Activated CD8-positive, alpha-beta memory T cell treated with anti-CD3 and anti-CD28 coated beads, Interleukin-2, amount 50 U/mL, for 48 hours (primary cell): Measurements from ENCODE around the gene FRMD4A.
"Not testable (repeated sequence)": the region's sequence is repeated elsewhere in the genome, so short reads cannot be mapped to it uniquely, and the experiment has no call there.

Experiments used
- DNase-seq: peaks from one replicate; pipeline ENCODE4 v3.0.0-alpha.2; 2020

Gene FRMD4A

GRCh38 chr10:13767676-13768178 is 563.0 kb downstream of the FRMD4A start:
- no peak for DNase-seq

GRCh38 chr10:13767148-13767547 is 563.6 kb downstream of the FRMD4A start:
- not testable (repeated sequence) for DNase-seq

- DNase-seq: no peak
Measured at GRCh38 chr10:13765641-13766341, 564.9 kb downstream of the FRMD4A start.

GRCh38 chr10:13761490-13762091 is 569.1 kb downstream of the FRMD4A start:
- DNase-seq: no peak

- no peak for DNase-seq
Measured at GRCh38 chr10:13759168-13759567, 571.6 kb downstream of the FRMD4A start.

GRCh38 chr10:13758756-13759155 is 572.0 kb downstream of the FRMD4A start:
- DNase-seq: no peak

GRCh38 chr10:13758312-13758711 is 572.4 kb downstream of the FRMD4A start:
- DNase-seq: no peak

GRCh38 chr10:13754277-13754676 is 576.4 kb downstream of the FRMD4A start:
- DNase-seq: no peak

- DNase-seq: no peak
Measured at GRCh38 chr10:13751191-13751764, 579.4 kb downstream of the FRMD4A start.

GRCh38 chr10:13750299-13751190 is 580.2 kb downstream of the FRMD4A start:
- no peak for DNase-seq

GRCh38 chr10:13745271-13745670 is 585.5 kb downstream of the FRMD4A start:
- DNase-seq: no peak

GRCh38 chr10:13743963-13744362 is 586.8 kb downstream of the FRMD4A start:
- DNase-seq: no peak

GRCh38 chr10:13743101-13743693 is 587.5 kb downstream of the FRMD4A start:
- no peak for DNase-seq

GRCh38 chr10:13741438-13741837 is 589.3 kb downstream of the FRMD4A start:
- DNase-seq: no peak

GRCh38 chr10:13740461-13740860 is 590.3 kb downstream of the FRMD4A start:
- no peak for DNase-seq

- no peak for DNase-seq
Measured at GRCh38 chr10:13739183-13739582, 591.5 kb downstream of the FRMD4A start.

GRCh38 chr10:13736506-13736905 is 594.2 kb downstream of the FRMD4A start:
- no peak for DNase-seq

- no peak for DNase-seq
Measured at GRCh38 chr10:13734151-13734550, 596.6 kb downstream of the FRMD4A start.

- DNase-seq: no peak
Measured at GRCh38 chr10:13733071-13733470, 597.7 kb downstream of the FRMD4A start.

- DNase-seq: no peak
Measured at GRCh38 chr10:13732465-13732881, 598.3 kb downstream of the FRMD4A start.

GRCh38 chr10:13731799-13732198 is 598.9 kb downstream of the FRMD4A start:
- no peak for DNase-seq

GRCh38 chr10:13730956-13731355 is 599.8 kb downstream of the FRMD4A start:
- DNase-seq: no peak

- no peak for DNase-seq
Measured at GRCh38 chr10:13730306-13730652, 600.4 kb downstream of the FRMD4A start.
